Breast epithelium (tissue), 4 donors: ENCODE results near the gene GABRB3. TPM values are rescaled to one million over a fixed set of nuclear protein-coding genes. Genes with fewer than 3 reads are reported as not detected.

Experiments
- DNase-seq, 2 donors: peaks; one replicate each; pipeline ENCODE4 v3.0.0-alpha.2; 2019; ENCODE audit warnings: low spot score in 2 of 2
- H3K27ac ChIP-seq, 2 donors: fragments of 200-600 bp; sonication (generic) in 1 of 2; one replicate each; pipeline ENCODE4 v1.5.1; 2016 to 2019; ENCODE audit warnings: mild to moderate bottlenecking in 1 of 2
- H3K27me3 ChIP-seq, 2 donors: fragments of 200-600 bp; sonication (generic) in 1 of 2; one replicate each; pipeline versions ENCODE4 v1.5.1 to v1.6.0; 2017 to 2019; ENCODE audit warnings: control low read depth in 1 of 2, mild to moderate bottlenecking in 1 of 2
- H3K36me3 ChIP-seq: fragments of 200-600 bp; one replicate; pipeline ENCODE4 v1.5.1; 2019
- H3K4me1 ChIP-seq, 2 donors: fragments of 200-600 bp; sonication (generic); one replicate each; pipeline ENCODE4 v1.5.1; 2016 to 2019; ENCODE audit warnings: control low read depth in 1 of 2
- H3K4me3 ChIP-seq, 3 donors: fragments of 200-600 bp; sonication (generic); 1 replicate in 2 of 3; 2 replicates in 1 of 3; pipeline ENCODE4 v1.5.1; 2016 to 2019; ENCODE audit warnings: mild to moderate bottlenecking in 3 of 3, moderate library complexity in 2 of 3
- H3K9me3 ChIP-seq, 2 donors: fragments of 200-600 bp; sonication (generic) in 1 of 2; one replicate each; pipeline ENCODE4 v1.5.1; 2016 to 2019; ENCODE audit warnings: control low read depth in 1 of 2
- POLR2A ChIP-seq: fragments of 450-650 bp; IDR thresholded peaks from one replicate; pipeline ENCODE4 v1.6.1; 2016; ENCODE audit warnings: antibody characterized with exemption, mild to moderate bottlenecking, moderate library complexity
- POLR2AphosphoS5 ChIP-seq, 3 donors: sonication (generic); formaldehyde crosslinking; IDR thresholded peaks; one replicate each; pipeline ENCODE4 v1.6.1; 2017; ENCODE audit warnings: antibody characterized with exemption in 3 of 3
- intact Hi-C: fragments of 100-400 bp; cut with DNase I; formaldehyde crosslinking; loops from one replicate; pipeline ENCODE4 v1.15.1; 2023; ENCODE audit warnings: low total_unique reads
- total RNA-seq, 3 donors: library from RNA; depleted of rRNA; stranded (reverse); fragments of >200 nt; gene quantifications; one replicate each; pipeline ENCODE4 v1.1.0, GENCODE V29; 2016
- TF ChIP-seq, protein P1 (sequence below), 3 donors: fragments of 450-650 bp; IDR thresholded peaks; one replicate each; pipeline ENCODE4 v1.5.1; 2016 to 2017; ENCODE audit warnings: antibody characterized with exemption in 3 of 3, mild to moderate bottlenecking in 3 of 3, moderate library complexity in 3 of 3

GABRB3 gene
- total RNA-seq, 3 donors from 2014 or later = 0.98 to 1.8 (median 1.1) TPM

- no peak for TF ChIP-seq POLR2AphosphoS5 (IDR thresholded peaks at IDR 0.05)
- TF ChIP-seq POLR2A = no peak
- H3K27me3 ChIP-seq = no peaks in the 10 kb centered on the region
- no peaks in the 10 kb centered on the region for H3K36me3 ChIP-seq
- peak overlapping the region; percentile 5 to 37 (median 35) for H3K4me3 ChIP-seq
- peak; percentile 38 to 69 for DNase-seq
- no peaks in the 10 kb centered on the region for H3K4me1 ChIP-seq
- intact Hi-C loops = no loop called here
- peak overlapping the region in 1 of 2 donors; percentile 57 for H3K27ac ChIP-seq
- peaks cover 7 to 14% of the 10 kb centered on the region in 2 donors for H3K9me3 ChIP-seq
Measured at GRCh38 chr15:26628879-26629529, 143.9 kb downstream of the GABRB3 start.

DNA sequence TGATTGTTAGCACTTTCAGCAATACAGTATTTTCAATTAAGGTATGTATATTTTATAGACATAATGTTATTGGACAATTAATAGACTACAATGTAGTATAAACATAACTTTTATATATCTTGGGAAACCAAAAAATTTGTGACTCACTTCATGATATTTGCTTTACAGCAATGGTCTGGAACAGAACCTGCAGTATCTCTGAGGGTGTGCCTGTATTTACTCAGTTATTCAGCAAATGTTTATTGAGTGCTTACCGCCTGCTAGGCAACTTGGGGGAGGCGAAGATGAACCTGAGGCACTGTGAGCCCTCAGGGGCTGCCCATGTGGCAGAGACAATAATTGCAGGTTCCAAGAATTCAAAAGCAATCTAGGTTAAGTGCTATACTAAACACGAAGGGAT lies 144.8 kb downstream of the GABRB3 start:
- no peak for DNase-seq
- intact Hi-C loops = no loop called here
- TF ChIP-seq POLR2A (no peak), POLR2AphosphoS5 (IDR thresholded peaks at IDR 0.05) (no peak)
- TF ChIP-seq, protein P1, sequence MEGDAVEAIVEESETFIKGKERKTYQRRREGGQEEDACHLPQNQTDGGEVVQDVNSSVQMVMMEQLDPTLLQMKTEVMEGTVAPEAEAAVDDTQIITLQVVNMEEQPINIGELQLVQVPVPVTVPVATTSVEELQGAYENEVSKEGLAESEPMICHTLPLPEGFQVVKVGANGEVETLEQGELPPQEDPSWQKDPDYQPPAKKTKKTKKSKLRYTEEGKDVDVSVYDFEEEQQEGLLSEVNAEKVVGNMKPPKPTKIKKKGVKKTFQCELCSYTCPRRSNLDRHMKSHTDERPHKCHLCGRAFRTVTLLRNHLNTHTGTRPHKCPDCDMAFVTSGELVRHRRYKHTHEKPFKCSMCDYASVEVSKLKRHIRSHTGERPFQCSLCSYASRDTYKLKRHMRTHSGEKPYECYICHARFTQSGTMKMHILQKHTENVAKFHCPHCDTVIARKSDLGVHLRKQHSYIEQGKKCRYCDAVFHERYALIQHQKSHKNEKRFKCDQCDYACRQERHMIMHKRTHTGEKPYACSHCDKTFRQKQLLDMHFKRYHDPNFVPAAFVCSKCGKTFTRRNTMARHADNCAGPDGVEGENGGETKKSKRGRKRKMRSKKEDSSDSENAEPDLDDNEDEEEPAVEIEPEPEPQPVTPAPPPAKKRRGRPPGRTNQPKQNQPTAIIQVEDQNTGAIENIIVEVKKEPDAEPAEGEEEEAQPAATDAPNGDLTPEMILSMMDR (IDR thresholded peaks at IDR 0.05) = no peak
- no peaks in the 10 kb centered on the region for H3K27me3 ChIP-seq
- no peak overlapping the region for H3K27ac ChIP-seq
- peaks cover 7 to 17% of the 10 kb centered on the region in 2 donors for H3K9me3 ChIP-seq
- H3K4me3 ChIP-seq = no peak overlapping the region
- H3K36me3 ChIP-seq = no peaks in the 10 kb centered on the region
- H3K4me1 ChIP-seq = no peaks in the 10 kb centered on the region

- DNase-seq = no peak
- H3K27me3 ChIP-seq = no peaks in the 10 kb centered on the region
- H3K4me3 ChIP-seq = no peak overlapping the region
- H3K9me3 ChIP-seq = peaks cover 4 to 15% of the 10 kb centered on the region in 2 donors
- TF ChIP-seq POLR2A (no peak), POLR2AphosphoS5 (IDR thresholded peaks at IDR 0.05) (no peak)
- TF ChIP-seq, protein P1 (IDR thresholded peaks at IDR 0.05) = no peak
- no peak overlapping the region for H3K27ac ChIP-seq
- no peaks in the 10 kb centered on the region for H3K36me3 ChIP-seq
- intact Hi-C loops = no loop called here
- no peaks in the 10 kb centered on the region for H3K4me1 ChIP-seq
Measured at GRCh38 chr15:26624128-26624527, 148.7 kb downstream of the GABRB3 start.

GRCh38 chr15:26623071-26623470 lies 149.8 kb downstream of the GABRB3 start:
- intact Hi-C loops = no loop called here
- Histone ChIP-seq H3K27me3 (no peaks in the 10 kb centered on the region), H3K27ac (no peak overlapping the region), H3K4me3 (no peak overlapping the region), H3K36me3 (no peaks in the 10 kb centered on the region), H3K9me3 (peaks cover 0 to 5% of the 10 kb centered on the region in 2 donors), H3K4me1 (no peaks in the 10 kb centered on the region)
- no peak for DNase-seq
- TF ChIP-seq POLR2A (no peak), POLR2AphosphoS5 (IDR thresholded peaks at IDR 0.05) (no peak)
- TF ChIP-seq, protein P1 (IDR thresholded peaks at IDR 0.05) = no peak

DNA sequence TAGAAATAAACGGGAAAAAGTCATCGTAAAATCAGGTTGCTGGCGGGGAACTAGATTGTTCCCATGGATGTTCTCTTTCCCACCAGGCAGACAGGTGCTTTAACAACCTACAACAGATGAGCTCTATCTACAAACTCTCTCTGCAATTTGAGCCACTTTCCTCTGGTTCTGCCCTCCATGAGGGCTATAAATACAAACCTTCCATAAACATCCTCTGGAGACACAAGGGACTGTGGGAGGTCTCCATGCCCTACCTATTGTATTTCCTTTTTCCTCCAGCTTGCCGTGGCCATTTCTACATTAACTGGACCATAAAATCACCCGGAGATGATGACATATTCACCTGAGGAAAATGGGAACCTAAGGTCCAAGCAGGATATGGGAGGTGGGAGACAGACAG lies 151.1 kb downstream of the GABRB3 start:
- H3K4me1 ChIP-seq = no peaks in the 10 kb centered on the region
- intact Hi-C loops = no loop called here
- peaks cover 0 to 4% of the 10 kb centered on the region in 2 donors for H3K9me3 ChIP-seq
- H3K27me3 ChIP-seq = no peaks in the 10 kb centered on the region
- DNase-seq = no peak
- TF ChIP-seq POLR2A (no peak), POLR2AphosphoS5 (IDR thresholded peaks at IDR 0.05) (no peak)
- TF ChIP-seq, protein P1 (IDR thresholded peaks at IDR 0.05) = no peak
- no peak overlapping the region for H3K4me3 ChIP-seq
- H3K36me3 ChIP-seq = no peaks in the 10 kb centered on the region
- no peak overlapping the region for H3K27ac ChIP-seq
